GM12874 (cell line): ENCODE results near the gene SCNN1B.

Source experiments
- CTCF ChIP-seq: IDR thresholded peaks from 2 replicates; pipeline ENCODE4 v1.5.1; 2011; ENCODE audit warnings: low read depth, mild to moderate bottlenecking, control low read depth, low read length, moderate library complexity; ENCODE audit not compliant: insufficient read depth

Gene SCNN1B

GRCh38 chr16:23424292-23424958, 122.3 kb downstream of the SCNN1B start:
- TF ChIP-seq CTCF: no peak

- TF ChIP-seq CTCF: no peak
These were observed 126.2 kb downstream of the SCNN1B start for GRCh38 chr16:23428351-23428750.
